Uterus (tissue), 2 donors: ENCODE data around the gene PRRC2B.

ENCODE experiments used
- CTCF ChIP-seq, 4 experiments: fragments of 200-600 bp in 2 of 4; fragments of 450-650 bp in 2 of 4; sonication (generic) in 2 of 4; IDR thresholded peaks; one replicate each; pipeline ENCODE4 v1.5.1; 2016 to 2019; ENCODE audit warnings: antibody characterized with exemption in 4 of 4, mild to moderate bottlenecking in 2 of 4, moderate library complexity in 1 of 4
- POLR2A ChIP-seq, 2 donors: fragments of 450-650 bp; IDR thresholded peaks; one replicate each; pipeline ENCODE4 v1.6.1; 2016; ENCODE audit warnings: antibody characterized with exemption in 2 of 2, mild to moderate bottlenecking in 1 of 2, moderate library complexity in 1 of 2

- TF ChIP-seq CTCF (IDR thresholded peaks at IDR 0.05), result no peak
- TF ChIP-seq POLR2A (IDR thresholded peaks at IDR 0.05), result no peak
These were observed 11.5 kb downstream of the PRRC2B start for GRCh38 chr9:131405428-131405827.
